Endothelial cell of umbilical vein (primary cell): ENCODE data around the gene TTR. TPM values are rescaled to one million over a fixed set of nuclear protein-coding genes. Genes with fewer than 3 reads are reported as not detected.

Experiments used
- BruUV-seq: library from RNA; stranded (reverse); fragments of 400-500 nt; replicated peaks from 2 replicates; lab custom pipeline; 2021; lab: Mats Ljungman, UMichigan
- CTCF ChIA-PET: fragments of 300-600, 350-600 bp; sonication (Branson Sonifier 250); formaldehyde crosslinking; loops from one replicate; lab custom pipeline; 2021; ENCODE audit warnings: antibody characterized with exemption, inconsistent platforms; lab: Charles Lee
- POLR2A ChIA-PET: fragments of 300-600, 350-600 bp; sonication (Branson Sonifier 250); formaldehyde crosslinking; loops from one replicate; lab custom pipeline; 2021; ENCODE audit warnings: antibody characterized with exemption, inconsistent platforms; lab: Charles Lee
- DNase-seq: peaks from one replicate; pipeline ENCODE4 v3.0.0-alpha.2; 2011; ENCODE audit warnings: low read depth, low spot score
- FAIRE-seq: peaks from 2 replicates; lab custom pipeline; 2011; peaks lifted over from hg19 to GRCh38; lab: Jason Lieb, UNC
- H2AFZ ChIP-seq: 2 replicates; pipeline ENCODE4 v1.6.0; 2012; ENCODE audit warnings: low read depth, low read length, control low read depth, inconsistent platforms
- H3K27ac ChIP-seq: 2 replicates; pipeline ENCODE4 v1.5.1; 2011; ENCODE audit warnings: low read depth, mild to moderate bottlenecking, control low read depth, low read length, moderate library complexity; ENCODE audit not compliant: insufficient read depth
- H3K27me3 ChIP-seq, 2 experiments: 2 replicates each; pipeline versions ENCODE4 v1.6.0 to v1.6.1; 2011; ENCODE audit warnings: low read length in 2 of 2, mixed read lengths in 1 of 2; ENCODE audit not compliant: control insufficient read depth in 2 of 2, insufficient read depth in 2 of 2
- H3K36me3 ChIP-seq, 2 experiments: 2 replicates in 1 of 2; 3 replicates in 1 of 2; pipeline ENCODE4 v1.5.1; 2011; ENCODE audit warnings: low read length in 2 of 2, mild to moderate bottlenecking in 1 of 2, moderate library complexity in 1 of 2; ENCODE audit not compliant: control insufficient read depth in 2 of 2, insufficient read depth in 2 of 2; ENCODE audit errors: extremely low read depth in 1 of 2
- H3K4me1 ChIP-seq: 3 replicates; pipeline ENCODE4 v1.5.1; 2011; ENCODE audit warnings: mild to moderate bottlenecking, low read length; ENCODE audit not compliant: control insufficient read depth, insufficient read depth; ENCODE audit errors: extremely low read depth
- H3K4me2 ChIP-seq: 2 replicates; pipeline ENCODE4 v1.6.1; 2011; ENCODE audit warnings: low read length, control low read depth, mixed read lengths; ENCODE audit not compliant: insufficient read depth
- H3K4me3 ChIP-seq, 3 experiments: fragments of 200-600 bp in 1 of 3; sonication (generic), shearing (Covaris generic) in 1 of 3; replicated peaks in 1 of 3; 2 replicates each; pipeline ENCODE4 v1.5.1; 2011 to 2016; ENCODE audit warnings: control low read depth in 3 of 3, low read length in 3 of 3, mild to moderate bottlenecking in 2 of 3, inconsistent platforms in 1 of 3, low read depth in 1 of 3, moderate library complexity in 1 of 3; ENCODE audit not compliant: insufficient read depth in 1 of 3
- H3K79me2 ChIP-seq: 2 replicates; pipeline ENCODE4 v1.6.0; 2012; ENCODE audit warnings: low read length, inconsistent platforms; ENCODE audit not compliant: control insufficient read depth, insufficient read depth
- H3K9ac ChIP-seq: replicated peaks from 2 replicates; pipeline ENCODE3; 2011; ENCODE audit warnings: low read length, control low read depth; ENCODE audit not compliant: insufficient read depth; ENCODE audit errors: extremely low read depth
- H3K9me1 ChIP-seq: replicated peaks from 3 replicates; pipeline ENCODE4 v1.6.0; 2011; ENCODE audit warnings: mild to moderate bottlenecking, low read length; ENCODE audit not compliant: control insufficient read depth, insufficient read depth; ENCODE audit errors: extremely low read depth
- H3K9me3 ChIP-seq: replicated peaks from 2 replicates; pipeline ENCODE4 v1.5.1; 2012; ENCODE audit warnings: low read length, inconsistent platforms; ENCODE audit not compliant: control insufficient read depth, insufficient read depth
- H4K20me1 ChIP-seq: replicated peaks from 2 replicates; pipeline ENCODE3; 2011; ENCODE audit warnings: mild to moderate bottlenecking, low read length; ENCODE audit not compliant: control insufficient read depth, insufficient read depth; ENCODE audit errors: extremely low read depth
- CTCF ChIP-seq, 2 donors: IDR thresholded peaks; 1 replicate in 1 of 2; 2 replicates in 1 of 2; pipeline ENCODE4 v1.5.1; 2011; ENCODE audit warnings: low read length in 2 of 2, mild to moderate bottlenecking in 2 of 2, moderate library complexity in 2 of 2, control low read depth in 1 of 2, inconsistent platforms in 1 of 2, low read depth in 1 of 2; ENCODE audit not compliant: insufficient read depth in 1 of 2; ENCODE audit errors: extremely low read depth in 1 of 2
- EZH2 ChIP-seq: IDR thresholded peaks from 2 replicates; pipeline ENCODE4 v1.6.1; 2012; ENCODE audit warnings: borderline replicate concordance, low read depth, mild to moderate bottlenecking, moderate library complexity, low read length, inconsistent platforms; ENCODE audit not compliant: severe bottlenecking
- FOS ChIP-seq: IDR thresholded peaks from 2 replicates; pipeline ENCODE4 v1.6.1; 2011; ENCODE audit warnings: mild to moderate bottlenecking, low read length, moderate library complexity, borderline replicate concordance; ENCODE audit not compliant: insufficient read depth
- GATA2 ChIP-seq: IDR thresholded peaks from 2 replicates; pipeline ENCODE4 v1.7.0; 2011; ENCODE audit warnings: low read depth, mild to moderate bottlenecking, moderate library complexity, mixed read lengths, low read length; ENCODE audit not compliant: insufficient read length, insufficient read depth
- JUN ChIP-seq: IDR thresholded peaks from 2 replicates; pipeline ENCODE4 v1.6.1; 2011; ENCODE audit warnings: borderline replicate concordance, low read depth; ENCODE audit not compliant: insufficient read length, insufficient read depth
- MAX ChIP-seq: IDR thresholded peaks from 2 replicates; pipeline ENCODE4 v1.6.1; 2011; ENCODE audit not compliant: insufficient read depth, insufficient read length
- MYC ChIP-seq: IDR thresholded peaks from one replicate; pipeline ENCODE4 v1.6.1; 2011; ENCODE audit warnings: mild to moderate bottlenecking, low read depth, low read length
- POLR2A ChIP-seq: IDR thresholded peaks from 2 replicates; pipeline ENCODE4 v1.6.1; 2012; ENCODE audit warnings: low read depth, mild to moderate bottlenecking, control low read depth, low read length
- POLR2AphosphoS5 ChIP-seq: IDR thresholded peaks from 2 replicates; pipeline ENCODE4 v1.6.1; 2012; ENCODE audit warnings: low read depth, mild to moderate bottlenecking, control low read depth, low read length, moderate library complexity; ENCODE audit not compliant: insufficient read depth
- dilution Hi-C: fragments of 300-500 bp; cut with MboI; formaldehyde crosslinking; loops from one replicate; pipeline ENCODE4 v1.15.0; 2019; ENCODE audit warnings: low sequenced_read_pairs; ENCODE audit not compliant: extremely low pct_ligation_motif_present
- intact Hi-C: fragments of 100-400 bp; cut with micrococcal nuclease; formaldehyde crosslinking; loops from one replicate; pipeline ENCODE4 v1.10.0; 2022
- polyA plus RNA-seq, 4 experiments: library from polyadenylated mRNA; depleted of rRNA in 3 of 4; stranded (reverse) in 3 of 4; unstranded in 1 of 4; fragments of >200 nt; gene quantifications; 2 replicates each; pipeline versions ENCODE4 v1.2.1 to v1.2.3, GENCODE V29; 2011 to 2012; ENCODE audit warnings: missing spikeins in 1 of 4
- total RNA-seq: library from RNA; stranded (reverse); gene quantifications from 2 replicates; pipeline ENCODE4 v1.2.3, GENCODE V29; 2021

TTR gene
- total and polyA plus RNA-seq, 2 donors (not counting 3 experiments of a cell fraction or from before 2014, with no cell fraction given) = not detected

- H3K4me2 ChIP-seq = no peak overlapping the region
- H3K79me2 ChIP-seq = no peaks in the 10 kb centered on the region
- no peaks in the 10 kb centered on the region for H3K36me3 ChIP-seq
- POLR2A ChIA-PET = no interaction called here
- H2AFZ ChIP-seq = no peak overlapping the region
- H3K9me3 ChIP-seq = no peaks in the 10 kb centered on the region
- H3K9me1 ChIP-seq = no peaks in the 10 kb centered on the region
- no TSS peak for BruUV-seq
- H3K27me3 ChIP-seq = peaks cover 0 to 4% of the 10 kb centered on the region in 2 experiments
- DNase-seq (no peak), FAIRE-seq (no peak)
- H3K9ac ChIP-seq = no peak overlapping the region
- dilution Hi-C loops = no loop called here
- no peaks in the 10 kb centered on the region for H4K20me1 ChIP-seq
- intact Hi-C loops = no loop called here
- TF ChIP-seq CTCF (IDR thresholded peaks at IDR 0.05; ENCODE audit: extremely low read depth in 1 of 2, insufficient read depth in 1 of 2, low read depth in 1 of 2, low read length in 2 of 2) (no peak), MYC (no peak), POLR2A (no peak), MAX (no peak), GATA2 (no peak), EZH2 (no peak), FOS (no peak), JUN (no peak), POLR2AphosphoS5 (no peak)
- H3K4me3 ChIP-seq = no peak overlapping the region
- H3K4me1 ChIP-seq = no peaks in the 10 kb centered on the region
- H3K27ac ChIP-seq = no peak overlapping the region
- CTCF ChIA-PET = interaction anchor here (1.0 kb wide), 1 partner anchor 15 kb away, joined by 4 read pairs; no protein-coding TSS in a partner anchor
These were observed 24.9 kb upstream of the TTR start for GRCh38 chr18:31566576-31567306.
